Left lung (tissue), 10 donors: ENCODE results near the gene KLRC3. TPM values are rescaled to one million over a fixed set of nuclear protein-coding genes. Genes with fewer than 3 reads are reported as not detected.
"Not testable (repeated sequence)": the region's sequence is repeated elsewhere in the genome, so short reads cannot be mapped to it uniquely, and the experiment has no call there.

Source experiments
- ATAC-seq: fragments of 200-7000 bp; cut with Tn5 transposase; one replicate; pipeline ENCODE4 v1.9.1; 2020; ENCODE audit warnings: moderate library complexity
- DNase-seq, 4 donors: peaks; one replicate each; pipeline ENCODE4 v3.0.0-alpha.2; 2013 to 2020
- H3K27ac ChIP-seq, 2 donors: fragments of 200-600 bp; sonication (generic) in 1 of 2; one replicate each; pipeline versions ENCODE4 v1.5.0 to v1.8.0; 2020 to 2021
- H3K27me3 ChIP-seq, 2 donors: fragments of 200-600 bp; sonication (generic) in 1 of 2; one replicate each; pipeline versions ENCODE4 v1.5.0 to v1.8.0; 2020 to 2021
- H3K36me3 ChIP-seq, 2 donors: fragments of 200-600 bp; sonication (generic) in 1 of 2; one replicate each; pipeline versions ENCODE4 v1.5.0 to v1.8.0; 2020 to 2021
- H3K4me1 ChIP-seq, 2 donors: fragments of 200-600 bp; one replicate each; pipeline ENCODE4 v1.8.0; 2021
- H3K4me3 ChIP-seq, 2 donors: fragments of 200-600 bp; sonication (generic) in 1 of 2; one replicate each; pipeline versions ENCODE4 v1.5.0 to v1.8.0; 2020 to 2021; ENCODE audit warnings: mild to moderate bottlenecking in 1 of 2
- H3K9me3 ChIP-seq, 2 donors: fragments of 200-600 bp; sonication (generic) in 1 of 2; one replicate each; pipeline versions ENCODE4 v1.5.0 to v1.8.0; 2020 to 2021
- intact Hi-C, 2 donors: fragments of 100-400 bp; cut with DNase I; formaldehyde crosslinking; loops; one replicate each; pipeline versions ENCODE4 v1.11.2 to v1.14.2; 2022
- polyA plus RNA-seq, 6 donors: library from polyadenylated mRNA; unstranded; fragments of 120-200 nt; gene quantifications; one replicate each; pipeline ENCODE4 v1.2.1, GENCODE V29; 2013; ENCODE audit not compliant: insufficient read length in 6 of 6
- total RNA-seq, 2 donors: library from RNA; stranded (reverse); fragmentation: NEBNext Ultra II Directional; extraction: Animal tissue kit (Norgen Biotek cat#: 25700); gene quantifications; one replicate each; pipeline ENCODE4 v1.2.1, GENCODE V29; 2021
- TF ChIP-seq, protein P1 (sequence below), 2 donors: fragments of 200-600 bp; sonication (generic) in 1 of 2; IDR thresholded peaks; one replicate each; pipeline versions ENCODE4 v1.5.0 to v1.8.0; 2021; ENCODE audit warnings: antibody characterized with exemption in 2 of 2
- donor health status: DM: no; HTN: yes; CAD: no.
- donor health status: DM: no; HTN: no; CAD: no.

Gene KLRC3
- total and polyA plus RNA-seq, 8 donors = 0.25 to 0.41 (median 0.32) TPM; not detected in 5

DNA sequence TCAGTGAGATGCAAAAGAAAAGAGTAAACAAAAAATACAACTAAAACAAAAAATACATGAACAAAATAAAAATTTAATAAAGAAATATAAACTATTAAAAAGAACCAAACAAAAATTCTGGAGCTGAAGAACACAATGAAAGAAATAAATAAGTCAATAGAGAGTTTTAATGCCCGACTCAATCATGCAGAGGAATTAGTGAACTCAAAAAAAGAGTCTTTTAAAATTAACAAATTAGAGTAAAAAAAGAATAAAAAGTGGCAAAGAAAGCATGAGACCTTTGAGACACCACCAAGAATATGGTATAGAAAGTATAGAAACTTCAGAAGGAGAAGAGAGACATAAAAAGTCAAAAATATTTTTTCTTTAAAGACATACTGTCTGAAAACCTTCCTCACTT is 35.4 kb upstream of the KLRC3 start:
- TF ChIP-seq, protein P1, sequence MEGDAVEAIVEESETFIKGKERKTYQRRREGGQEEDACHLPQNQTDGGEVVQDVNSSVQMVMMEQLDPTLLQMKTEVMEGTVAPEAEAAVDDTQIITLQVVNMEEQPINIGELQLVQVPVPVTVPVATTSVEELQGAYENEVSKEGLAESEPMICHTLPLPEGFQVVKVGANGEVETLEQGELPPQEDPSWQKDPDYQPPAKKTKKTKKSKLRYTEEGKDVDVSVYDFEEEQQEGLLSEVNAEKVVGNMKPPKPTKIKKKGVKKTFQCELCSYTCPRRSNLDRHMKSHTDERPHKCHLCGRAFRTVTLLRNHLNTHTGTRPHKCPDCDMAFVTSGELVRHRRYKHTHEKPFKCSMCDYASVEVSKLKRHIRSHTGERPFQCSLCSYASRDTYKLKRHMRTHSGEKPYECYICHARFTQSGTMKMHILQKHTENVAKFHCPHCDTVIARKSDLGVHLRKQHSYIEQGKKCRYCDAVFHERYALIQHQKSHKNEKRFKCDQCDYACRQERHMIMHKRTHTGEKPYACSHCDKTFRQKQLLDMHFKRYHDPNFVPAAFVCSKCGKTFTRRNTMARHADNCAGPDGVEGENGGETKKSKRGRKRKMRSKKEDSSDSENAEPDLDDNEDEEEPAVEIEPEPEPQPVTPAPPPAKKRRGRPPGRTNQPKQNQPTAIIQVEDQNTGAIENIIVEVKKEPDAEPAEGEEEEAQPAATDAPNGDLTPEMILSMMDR (IDR thresholded peaks at IDR 0.05) = no peak
- DNase-seq (no peak), ATAC-seq (no peak)
- Histone ChIP-seq H3K9me3 (peaks cover 3 to 29% of the 10 kb centered on the region in 2 donors), H3K4me1 (no peaks in the 10 kb centered on the region), H3K4me3 (no peak overlapping the region), H3K36me3 (no peaks in the 10 kb centered on the region), H3K27me3 (no peaks in the 10 kb centered on the region), H3K27ac (no peak overlapping the region)
- intact Hi-C loops = no loop called here

DNA sequence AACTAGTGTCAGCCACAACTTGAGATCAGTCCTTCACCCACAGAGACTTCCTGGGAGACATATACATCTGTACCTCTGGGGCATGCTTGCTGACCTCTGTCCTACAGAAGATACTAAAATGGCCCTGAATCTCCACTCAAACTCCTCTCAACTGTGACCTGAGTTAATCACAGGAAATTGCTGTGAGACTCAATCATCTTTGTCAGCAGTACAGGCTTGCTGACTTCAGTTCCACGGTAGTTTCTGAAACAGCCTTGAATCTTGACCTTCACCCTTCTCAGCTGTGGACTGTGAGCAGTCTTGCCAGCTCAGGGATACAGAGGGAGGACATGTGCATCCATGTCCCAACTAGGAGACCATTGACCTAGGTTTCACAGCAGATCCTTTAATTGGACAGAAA is 34.1 kb upstream of the KLRC3 start:
- Histone ChIP-seq H3K36me3 (no peaks in the 10 kb centered on the region), H3K4me3 (no peak overlapping the region), H3K27me3 (no peaks in the 10 kb centered on the region), H3K27ac (no peak overlapping the region), H3K4me1 (no peaks in the 10 kb centered on the region), H3K9me3 (peaks cover 3 to 29% of the 10 kb centered on the region in 2 donors)
- no peak for DNase-seq
- TF ChIP-seq, protein P1 (IDR thresholded peaks at IDR 0.05) = no peak
- intact Hi-C loops = no loop called here
- ATAC-seq = no peak

DNA sequence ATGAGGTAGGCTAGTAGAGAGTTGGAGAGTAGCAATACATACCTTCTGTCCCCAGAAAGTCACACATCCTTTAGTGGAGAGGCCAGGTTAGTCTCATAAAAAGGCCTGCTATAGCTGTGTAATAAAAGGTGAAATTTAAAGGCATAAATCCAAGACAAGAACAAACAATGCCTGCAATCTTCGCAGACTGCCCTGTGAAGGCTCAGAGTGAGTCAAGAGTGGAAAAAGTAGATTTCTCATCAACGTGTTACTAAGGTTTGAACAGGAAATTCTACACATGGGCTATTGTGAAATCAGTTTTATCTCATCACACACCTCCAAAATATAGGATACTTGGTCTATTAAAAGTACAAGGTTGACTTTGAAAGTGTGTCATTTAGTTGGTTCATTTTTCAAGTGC is 32.8 kb upstream of the KLRC3 start, which contains the start of gene KLRC1:
Gene KLRC1, minus strand, starts transcription at position 222 of the 400 bp plus-strand sequence. CDS start 2,221 bp downstream, outside the sequence.
- TF ChIP-seq, protein P1 (IDR thresholded peaks at IDR 0.05) = no peak
- intact Hi-C loops = no loop called here
- no peak within 1 kb of the TSS for H3K27ac ChIP-seq
- H3K4me1 ChIP-seq = no peaks in the 10 kb centered on the region
- no peaks in the 10 kb centered on the region for H3K36me3 ChIP-seq
- H3K9me3 ChIP-seq = peaks cover 3 to 29% of the 10 kb centered on the region in 2 donors
- no peak within 1 kb of the TSS for H3K4me3 ChIP-seq
- ATAC-seq (no peak), DNase-seq (no peak)
- no peaks in the 10 kb centered on the region for H3K27me3 ChIP-seq

DNA sequence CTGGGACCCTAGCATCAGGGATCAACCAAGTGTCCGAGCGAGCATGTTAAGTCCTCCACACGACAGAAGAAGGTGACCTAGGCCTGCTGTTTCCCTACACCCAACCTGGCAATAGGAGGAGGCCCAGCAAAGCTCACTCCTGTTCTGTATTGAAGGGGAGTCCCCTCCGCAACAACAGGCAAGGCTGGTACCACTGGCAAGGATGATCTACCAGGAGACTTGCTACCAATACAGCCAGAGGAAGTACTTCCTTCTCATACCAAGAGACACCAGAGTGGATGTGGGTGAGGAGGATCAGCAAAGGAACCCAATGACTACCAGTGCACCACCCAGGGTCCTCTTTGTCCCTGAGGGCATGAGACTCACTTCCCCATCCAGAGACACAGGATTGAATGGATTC is 27.8 kb upstream of the KLRC3 start:
- no peaks in the 10 kb centered on the region for H3K9me3 ChIP-seq
- TF ChIP-seq, protein P1 (IDR thresholded peaks at IDR 0.05) = no peak

DNA sequence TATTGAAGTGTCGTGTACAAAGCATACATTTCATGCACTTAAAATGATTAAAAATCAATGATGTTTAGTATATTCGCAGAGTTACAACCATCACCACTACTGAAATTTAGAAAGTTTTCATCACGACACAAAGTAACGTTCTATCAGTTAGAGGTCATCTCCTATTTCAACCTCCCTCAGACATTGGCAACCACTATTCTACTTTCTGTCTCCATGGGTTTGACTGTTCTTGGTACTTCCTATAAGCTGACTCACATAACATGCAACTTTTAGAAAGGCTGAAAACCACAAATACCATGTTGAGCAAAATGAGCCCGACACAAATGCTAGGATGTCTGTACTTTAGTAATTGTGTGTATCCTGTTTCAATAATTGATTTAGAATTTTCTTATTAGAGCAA is 25.7 kb upstream of the KLRC3 start:
- H3K27me3 ChIP-seq, H3K36me3 ChIP-seq, DNase-seq, H3K4me1 ChIP-seq, H3K9me3 ChIP-seq, H3K4me3 ChIP-seq, H3K27ac ChIP-seq, ATAC-seq, intact Hi-C loops: not testable (repeated sequence)

More for the DNA sequence above, 27.8 kb upstream of the KLRC3 start:
- Histone ChIP-seq H3K27me3 (no peaks in the 10 kb centered on the region), H3K4me3 (no peak overlapping the region), H3K36me3 (no peaks in the 10 kb centered on the region), H3K27ac (no peak overlapping the region), H3K4me1 (no peaks in the 10 kb centered on the region)
- ATAC-seq = no peak
- intact Hi-C loops = no loop called here
- no peak for DNase-seq

DNA sequence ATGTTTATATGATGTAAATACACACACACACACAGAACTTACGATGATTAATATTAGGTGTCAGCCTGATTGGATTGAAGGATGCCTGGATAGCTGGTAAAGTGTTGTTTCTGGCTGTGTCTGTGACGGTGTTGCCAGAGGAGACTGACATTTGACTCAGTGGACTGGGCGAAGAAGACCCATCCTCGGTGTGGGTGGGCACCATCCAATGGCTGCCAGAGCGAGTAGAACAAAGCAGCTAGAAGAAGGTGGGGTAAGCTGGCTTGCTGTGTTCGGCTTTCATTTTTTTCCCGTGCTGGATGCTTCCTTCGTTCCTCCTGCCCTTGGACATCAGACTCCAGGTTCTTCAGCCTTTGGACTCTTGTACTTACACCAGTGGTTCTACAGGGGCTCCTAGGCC is 20.7 kb upstream of the KLRC3 start:
- intact Hi-C loops, H3K36me3 ChIP-seq: not testable (repeated sequence)

DNA sequence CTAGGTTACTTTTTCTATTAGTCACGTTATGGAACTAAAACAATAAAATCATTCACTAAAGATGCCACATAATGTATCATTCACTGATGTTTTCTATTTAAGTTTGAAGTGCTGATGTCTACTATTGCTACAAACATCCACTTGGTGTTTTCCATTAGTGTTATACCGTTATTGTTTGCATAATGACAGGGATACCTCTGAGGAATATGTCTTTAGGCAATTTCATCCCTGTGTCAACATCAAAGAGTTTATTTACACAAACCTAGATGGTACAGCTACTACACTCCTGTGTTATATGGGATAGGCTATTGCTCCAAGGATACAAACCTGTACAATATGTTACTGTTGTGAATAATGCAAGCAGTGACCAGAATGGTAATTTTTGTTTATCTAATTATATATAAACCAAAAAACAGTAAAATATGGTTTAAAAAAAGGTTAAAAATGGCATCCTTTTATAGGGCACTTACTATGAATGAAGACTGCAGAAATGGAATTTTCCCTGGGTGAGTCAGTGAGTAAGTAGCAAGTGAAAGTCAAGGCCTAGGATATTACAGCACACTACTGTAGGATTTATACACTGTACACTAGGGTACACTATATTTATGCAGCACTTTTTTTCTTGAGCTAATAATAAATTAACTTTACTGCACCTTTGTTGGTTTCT is 19.3 kb upstream of the KLRC3 start:
- H3K27ac ChIP-seq, H3K9me3 ChIP-seq, intact Hi-C loops, H3K27me3 ChIP-seq, H3K4me1 ChIP-seq, DNase-seq, ATAC-seq, H3K36me3 ChIP-seq, H3K4me3 ChIP-seq: not testable (repeated sequence)

More for the DNA sequence above, 20.7 kb upstream of the KLRC3 start:
- not testable (repeated sequence) for H3K27me3 ChIP-seq, DNase-seq, H3K4me3 ChIP-seq, H3K27ac ChIP-seq, H3K9me3 ChIP-seq, H3K4me1 ChIP-seq, ATAC-seq

DNA sequence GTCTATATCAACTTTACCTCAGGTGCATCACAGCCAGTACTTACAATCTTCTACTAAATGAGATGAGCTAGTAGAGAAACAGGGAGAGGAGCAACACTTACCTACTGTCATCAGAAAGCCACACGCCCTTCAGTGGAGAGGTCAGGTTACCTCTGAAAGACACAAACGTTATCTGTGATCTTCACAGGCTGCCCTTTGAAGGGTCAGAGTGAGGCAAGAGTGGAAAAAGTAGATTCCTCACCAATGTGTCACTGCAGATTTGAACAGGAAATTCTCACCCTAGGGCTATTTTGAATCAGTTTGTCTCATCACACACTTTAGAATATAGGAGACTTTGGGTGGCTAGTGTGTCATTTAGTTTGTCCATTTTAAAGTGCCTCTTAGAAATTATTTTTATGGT is 17.2 kb upstream of the KLRC3 start:
- ATAC-seq, H3K27ac ChIP-seq, H3K4me1 ChIP-seq: not testable (repeated sequence)

DNA sequence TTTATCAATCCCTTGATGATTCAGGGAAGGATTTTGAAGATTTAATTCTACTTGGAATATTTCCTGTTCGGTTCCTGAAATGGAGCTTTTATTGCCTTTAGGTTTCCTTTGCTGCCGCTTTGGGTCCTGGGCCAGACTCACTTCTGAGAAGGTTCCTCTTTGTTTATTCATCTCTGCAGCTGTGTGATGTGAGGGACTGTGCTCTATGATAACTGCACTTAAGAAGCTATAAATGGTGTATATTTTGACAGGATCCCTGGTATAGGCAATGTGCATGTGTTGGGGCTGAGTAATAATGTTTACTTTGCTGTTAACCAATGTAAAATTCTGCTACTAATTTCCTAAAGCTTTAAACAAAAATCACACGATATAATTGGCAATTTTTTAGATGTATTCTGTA is 15.4 kb upstream of the KLRC3 start, which contains the start of gene KLRC2:
Gene KLRC2, minus strand, starts transcription at position 195 of the 400 bp plus-strand sequence. Its CDS starts 24 bp downstream, at position 171.
- ATAC-seq, intact Hi-C loops: not testable (repeated sequence)

More for the DNA sequence above, 17.2 kb upstream of the KLRC3 start:
- H3K36me3 ChIP-seq, DNase-seq, H3K4me3 ChIP-seq, H3K27me3 ChIP-seq, H3K9me3 ChIP-seq, intact Hi-C loops: not testable (repeated sequence)

More for the DNA sequence above, 15.4 kb upstream of the KLRC3 start, which contains the start of gene KLRC2:
- not testable (repeated sequence) for H3K9me3 ChIP-seq, H3K4me3 ChIP-seq, H3K27me3 ChIP-seq, H3K36me3 ChIP-seq, H3K27ac ChIP-seq, DNase-seq, H3K4me1 ChIP-seq
